Caco-2 (cell line): ENCODE data around the gene HINT3. TPM values are rescaled to one million over a fixed set of nuclear protein-coding genes. Genes with fewer than 3 reads are reported as not detected.
"Not testable (repeated sequence)": the region's sequence is repeated elsewhere in the genome, so short reads cannot be mapped to it uniquely, and the experiment has no call there.

Experiments
- Bru-seq: library from RNA; stranded (reverse); fragments of 400-500 nt; gene quantifications from one replicate; lab custom pipeline; 2021; lab: Mats Ljungman, UMichigan
- BruChase-seq, 2 experiments: library from RNA; stranded (reverse); fragments of 400-500 nt; gene quantifications; one replicate each; lab custom pipeline; 2021; lab: Mats Ljungman, UMichigan
- BruUV-seq: library from RNA; stranded (reverse); fragments of 400-500 nt; replicated peaks from 2 replicates; lab custom pipeline; 2021; lab: Mats Ljungman, UMichigan
- CTCF ChIA-PET: fragments of 300-600 bp; sonication (Branson Sonifier 250); formaldehyde crosslinking; loops from one replicate; lab custom pipeline; 2022; ENCODE audit warnings: antibody characterized with exemption; lab: Charles Lee
- POLR2A ChIA-PET: fragments of 300-600 bp; sonication (Branson Sonifier 250); formaldehyde crosslinking; loops from one replicate; lab custom pipeline; 2022; ENCODE audit warnings: antibody characterized with exemption; lab: Charles Lee
- DNase-seq, 2 experiments: peaks; one replicate each; pipeline versions ENCODE4 v3.0.0 to v3.0.0-alpha.2; 2020 to 2022
- H3K27me3 ChIP-seq: replicated peaks from 2 replicates; pipeline ENCODE4 v1.6.0; 2011; ENCODE audit warnings: low read length; ENCODE audit not compliant: control insufficient read depth, insufficient read depth
- H3K36me3 ChIP-seq: 2 replicates; pipeline ENCODE4 v1.5.1; 2011; ENCODE audit warnings: low read length; ENCODE audit not compliant: control insufficient read depth, insufficient read depth
- H3K4me1 ChIP-seq: fragments of 250-450 bp; sonication (Bioruptor Pico); 2 replicates; pipeline ENCODE4 v1.5.1; 2020; ENCODE audit warnings: mild to moderate bottlenecking
- H3K4me3 ChIP-seq: 2 replicates; pipeline ENCODE4 v1.5.1; 2011; ENCODE audit warnings: low read depth, mild to moderate bottlenecking, control low read depth, low read length
- H3K9me3 ChIP-seq: fragments of 250-450 bp; sonication (Bioruptor Pico); 2 replicates; pipeline ENCODE4 v1.5.1; 2020; ENCODE audit warnings: mild to moderate bottlenecking, moderate library complexity
- H3K27ac Mint-ChIP-seq: one replicate; pipeline ENCODE4 v1.8.0; 2022; ENCODE audit warnings: mixed read lengths; ENCODE audit not compliant: unreplicated experiment
- H3K27me3 Mint-ChIP-seq: one replicate; pipeline ENCODE4 v1.8.0; 2022; ENCODE audit warnings: mixed read lengths; ENCODE audit not compliant: insufficient read depth, unreplicated experiment
- H3K36me3 Mint-ChIP-seq: one replicate; pipeline ENCODE4 v1.8.0; 2022; ENCODE audit warnings: mild to moderate bottlenecking, mixed read lengths; ENCODE audit not compliant: insufficient read depth, unreplicated experiment
- H3K4me1 Mint-ChIP-seq: one replicate; pipeline ENCODE4 v1.8.0; 2022; ENCODE audit warnings: low read depth, mixed read lengths; ENCODE audit not compliant: unreplicated experiment
- H3K4me3 Mint-ChIP-seq: one replicate; pipeline ENCODE4 v1.8.0; 2022; ENCODE audit warnings: mild to moderate bottlenecking, moderate library complexity, mixed read lengths; ENCODE audit not compliant: unreplicated experiment
- H3K9me3 Mint-ChIP-seq: one replicate; pipeline ENCODE4 v1.8.0; 2022; ENCODE audit warnings: mixed read lengths; ENCODE audit not compliant: unreplicated experiment
- CTCF ChIP-seq, 2 experiments: fragments of 200-600 bp in 1 of 2; IDR thresholded peaks; 1 replicate in 1 of 2; 2 replicates in 1 of 2; pipeline versions ENCODE4 v1.5.1 to v1.8.0; 2011 to 2022; ENCODE audit warnings: antibody characterized with exemption in 1 of 2, control low read depth in 1 of 2, inconsistent platforms in 1 of 2, low read depth in 1 of 2, low read length in 1 of 2, mild to moderate bottlenecking in 1 of 2, moderate library complexity in 1 of 2; ENCODE audit not compliant: insufficient read depth in 1 of 2, severe bottlenecking in 1 of 2, unreplicated experiment in 1 of 2
- intact Hi-C: fragments of 100-400 bp; cut with micrococcal nuclease; formaldehyde crosslinking; loops from one replicate; pipeline ENCODE4 v1.10.0; 2022; ENCODE audit not compliant: unreplicated experiment
- long read RNA-seq: library from polyadenylated mRNA; stranded (forward); transcript quantifications from one replicate; pipeline ENCODE4 v2.0.0, GENCODE V29; 2022
- total RNA-seq: library from RNA; stranded (reverse); gene quantifications from 2 replicates; pipeline ENCODE4 v1.2.3, GENCODE V29; 2022

HINT3 gene
- total RNA-seq, result 20.2 and 24.6 TPM in 2 replicates
- Bru-seq, nascent RNA, result percentile 81 among the genes with signal in this experiment
- BruChase-seq, experiment 1, labeled RNA remaining after a 2-hour chase, result percentile 82 among the genes with signal in this experiment
- BruChase-seq, experiment 2, labeled RNA remaining after a 6-hour chase, result percentile 89 among the genes with signal in this experiment
- long read RNA-seq, transcript HINT3-201 (5 exons, 3,314 nt), result major isoform, 32 of 36 reads
- long read RNA-seq, partial matches to known transcripts, result 0 of 36 reads
- long read RNA-seq, other reads (novel, unspliced or antisense), result 4 of 36 reads

- H3K4me1 Mint-ChIP-seq, result peaks cover 14% of the 10 kb centered on the region
- peaks cover 11% of the 10 kb centered on the region for H3K9me3 Mint-ChIP-seq
- H3K36me3 ChIP-seq, result no peaks in the 10 kb centered on the region
- H3K4me3 Mint-ChIP-seq, result no peak within 1 kb of the TSS
- peak; percentile 96 to 98 for DNase-seq
- ChIA-PET POLR2A (interaction anchor here (0.6 to 1.7 kb wide), 11 partner anchors 8 to 176 kb away, joined by 3 to 9 read pairs (median 5); partner anchors contain the start of genes NCOA7 and TRMT11), CTCF (interaction anchor here (0.6 to 3.0 kb wide), 33 partner anchors 8 to 203 kb away, joined by 3 to 58 read pairs (median 5); partner anchors contain the start of genes NCOA7 and TRMT11)
- TF ChIP-seq CTCF (IDR thresholded peaks at IDR 0.05; ENCODE audit: insufficient read depth in 1 of 2, low read depth in 1 of 2, low read length in 1 of 2, severe bottlenecking in 1 of 2, unreplicated experiment in 1 of 2), result peak; percentile 93 to 95
- peak within 1 kb of the TSS; percentile 99 for H3K4me3 ChIP-seq
- BruUV-seq, result no TSS peak
- intact Hi-C loops, result loop anchor here (1.0 to 5.0 kb wide), 8 partner anchors 10 to 644 kb away; partner anchors contain the start of gene NCOA7
- H3K4me1 ChIP-seq, result peaks cover 7% of the 10 kb centered on the region
- peak within 1 kb of the TSS; percentile 59 for H3K27ac Mint-ChIP-seq
- no peaks in the 10 kb centered on the region for H3K36me3 Mint-ChIP-seq
- no peaks in the 10 kb centered on the region for H3K27me3 Mint-ChIP-seq
- peaks cover 5% of the 10 kb centered on the region for H3K9me3 ChIP-seq
- H3K27me3 ChIP-seq, result no peaks in the 10 kb centered on the region
These were observed at the start of gene HINT3 for GRCh38 chr6:125956506-125957390. Gene HINT3 (plus strand): TSS chr6:125956770. CDS start chr6:125956978, 208 bp downstream.

DNA sequence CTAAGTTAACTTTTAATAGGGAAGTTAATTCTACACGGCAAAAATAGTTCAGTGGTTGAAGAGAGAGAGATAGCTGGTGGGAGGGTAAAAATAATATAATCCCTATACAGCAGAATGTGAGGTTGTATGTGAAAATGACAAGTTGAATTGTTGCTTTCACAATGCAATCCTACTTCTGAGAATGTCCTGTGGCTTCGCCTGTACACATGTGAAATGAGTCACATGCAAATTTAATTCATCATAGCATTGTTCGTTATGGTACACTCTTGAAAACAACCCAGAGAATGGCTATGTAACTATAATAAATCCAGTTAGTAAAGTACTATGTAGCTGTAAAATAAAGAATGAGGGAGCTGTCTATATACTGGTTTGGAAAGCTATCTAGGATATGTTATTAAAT, 46.0 kb upstream of the HINT3 start:
- Histone ChIP-seq H3K36me3 (no peaks in the 10 kb centered on the region; the same call in 1 of the 2 replicates), H3K4me1 (peaks cover 25% of the 10 kb centered on the region), H3K9me3 (no peaks in the 10 kb centered on the region), H3K4me3 (no peak overlapping the region), H3K27me3 (no peaks in the 10 kb centered on the region)
- CTCF ChIA-PET, result no interaction called here
- no peak overlapping the region for H3K27ac Mint-ChIP-seq
- no peaks in the 10 kb centered on the region for H3K9me3 Mint-ChIP-seq
- POLR2A ChIA-PET, result no interaction called here
- no peak overlapping the region for H3K4me3 Mint-ChIP-seq
- H3K36me3 Mint-ChIP-seq, result peaks cover 76% of the 10 kb centered on the region
- no peak for TF ChIP-seq CTCF (IDR thresholded peaks at IDR 0.05; ENCODE audit: insufficient read depth in 1 of 2, low read depth in 1 of 2, low read length in 1 of 2, severe bottlenecking in 1 of 2, unreplicated experiment in 1 of 2)
- intact Hi-C loops, result no loop called here
- peaks cover 39% of the 10 kb centered on the region for H3K4me1 Mint-ChIP-seq
- no peak for DNase-seq
- TSS peak; percentile 68 for BruUV-seq
- H3K27me3 Mint-ChIP-seq, result no peaks in the 10 kb centered on the region

GRCh38 chr6:125911051-125911451, 45.5 kb upstream of the HINT3 start:
- H3K9me3 Mint-ChIP-seq, result not testable (repeated sequence)

DNA sequence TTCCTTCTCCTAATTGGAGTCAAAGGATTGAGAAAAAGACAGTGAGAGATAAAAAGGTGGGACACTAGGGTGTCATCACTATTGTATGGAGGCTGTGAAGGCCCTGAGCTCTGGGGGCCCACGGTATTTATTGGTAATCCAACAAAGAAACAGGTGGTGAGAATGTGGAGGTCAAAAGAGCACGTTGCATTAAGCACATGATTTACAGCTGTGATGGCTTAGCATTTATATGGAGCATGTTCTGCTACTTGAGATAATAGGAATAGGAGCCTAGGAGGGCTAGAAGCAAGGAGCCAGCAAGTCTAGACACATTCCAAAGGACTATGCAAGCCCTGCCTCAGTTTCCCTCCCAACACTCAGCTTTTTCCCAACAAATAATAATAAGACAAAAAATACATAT, 44.1 kb upstream of the HINT3 start:
- intact Hi-C loops, H3K9me3 Mint-ChIP-seq, H3K9me3 ChIP-seq, BruUV-seq, CTCF ChIA-PET, H3K4me3 Mint-ChIP-seq, H3K36me3 ChIP-seq, H3K27ac Mint-ChIP-seq, POLR2A ChIA-PET, H3K27me3 Mint-ChIP-seq, DNase-seq, H3K4me3 ChIP-seq, H3K27me3 ChIP-seq: not testable (repeated sequence)
- Mint-ChIP-seq H3K36me3 (peaks cover 77% of the 10 kb centered on the region), H3K4me1 (peaks cover 41% of the 10 kb centered on the region)
- H3K4me1 ChIP-seq, result peaks cover 26% of the 10 kb centered on the region

More at GRCh38 chr6:125911051-125911451, 45.5 kb upstream of the HINT3 start:
- H3K36me3 ChIP-seq, BruUV-seq, CTCF ChIA-PET, H3K4me3 ChIP-seq, H3K27me3 ChIP-seq, H3K27me3 Mint-ChIP-seq, H3K4me3 Mint-ChIP-seq, H3K9me3 ChIP-seq, H3K27ac Mint-ChIP-seq, POLR2A ChIA-PET: not testable (repeated sequence)
- Mint-ChIP-seq H3K36me3 (peaks cover 76% of the 10 kb centered on the region), H3K4me1 (peaks cover 35% of the 10 kb centered on the region)
- H3K4me1 ChIP-seq, result peaks cover 25% of the 10 kb centered on the region
- intact Hi-C loops, result loop anchor here (1.0 kb wide), 2 partner anchors 8 to 12 kb away; no protein-coding TSS in a partner anchor
- DNase-seq, result peak; percentile 33 to 49
